GM12875 (cell line): ENCODE measurements around the gene PC.

Experiments
- H3K4me3 ChIP-seq: one replicate; pipeline ENCODE4 v1.5.1; 2011; ENCODE audit warnings: low read depth, low read length, control low read depth
- TF ChIP-seq, protein P1 (sequence below): IDR thresholded peaks from 2 replicates; pipeline ENCODE4 v1.5.1; 2011; ENCODE audit warnings: low read depth, mild to moderate bottlenecking, control low read depth, inconsistent platforms, low read length, moderate library complexity, borderline replicate concordance; ENCODE audit not compliant: insufficient read depth

PC gene

GRCh38 chr11:66844496-66845142, 113.6 kb downstream of the PC start:
- H3K4me3 ChIP-seq: no peak overlapping the region
- TF ChIP-seq, protein P1, sequence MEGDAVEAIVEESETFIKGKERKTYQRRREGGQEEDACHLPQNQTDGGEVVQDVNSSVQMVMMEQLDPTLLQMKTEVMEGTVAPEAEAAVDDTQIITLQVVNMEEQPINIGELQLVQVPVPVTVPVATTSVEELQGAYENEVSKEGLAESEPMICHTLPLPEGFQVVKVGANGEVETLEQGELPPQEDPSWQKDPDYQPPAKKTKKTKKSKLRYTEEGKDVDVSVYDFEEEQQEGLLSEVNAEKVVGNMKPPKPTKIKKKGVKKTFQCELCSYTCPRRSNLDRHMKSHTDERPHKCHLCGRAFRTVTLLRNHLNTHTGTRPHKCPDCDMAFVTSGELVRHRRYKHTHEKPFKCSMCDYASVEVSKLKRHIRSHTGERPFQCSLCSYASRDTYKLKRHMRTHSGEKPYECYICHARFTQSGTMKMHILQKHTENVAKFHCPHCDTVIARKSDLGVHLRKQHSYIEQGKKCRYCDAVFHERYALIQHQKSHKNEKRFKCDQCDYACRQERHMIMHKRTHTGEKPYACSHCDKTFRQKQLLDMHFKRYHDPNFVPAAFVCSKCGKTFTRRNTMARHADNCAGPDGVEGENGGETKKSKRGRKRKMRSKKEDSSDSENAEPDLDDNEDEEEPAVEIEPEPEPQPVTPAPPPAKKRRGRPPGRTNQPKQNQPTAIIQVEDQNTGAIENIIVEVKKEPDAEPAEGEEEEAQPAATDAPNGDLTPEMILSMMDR: no peak

DNA sequence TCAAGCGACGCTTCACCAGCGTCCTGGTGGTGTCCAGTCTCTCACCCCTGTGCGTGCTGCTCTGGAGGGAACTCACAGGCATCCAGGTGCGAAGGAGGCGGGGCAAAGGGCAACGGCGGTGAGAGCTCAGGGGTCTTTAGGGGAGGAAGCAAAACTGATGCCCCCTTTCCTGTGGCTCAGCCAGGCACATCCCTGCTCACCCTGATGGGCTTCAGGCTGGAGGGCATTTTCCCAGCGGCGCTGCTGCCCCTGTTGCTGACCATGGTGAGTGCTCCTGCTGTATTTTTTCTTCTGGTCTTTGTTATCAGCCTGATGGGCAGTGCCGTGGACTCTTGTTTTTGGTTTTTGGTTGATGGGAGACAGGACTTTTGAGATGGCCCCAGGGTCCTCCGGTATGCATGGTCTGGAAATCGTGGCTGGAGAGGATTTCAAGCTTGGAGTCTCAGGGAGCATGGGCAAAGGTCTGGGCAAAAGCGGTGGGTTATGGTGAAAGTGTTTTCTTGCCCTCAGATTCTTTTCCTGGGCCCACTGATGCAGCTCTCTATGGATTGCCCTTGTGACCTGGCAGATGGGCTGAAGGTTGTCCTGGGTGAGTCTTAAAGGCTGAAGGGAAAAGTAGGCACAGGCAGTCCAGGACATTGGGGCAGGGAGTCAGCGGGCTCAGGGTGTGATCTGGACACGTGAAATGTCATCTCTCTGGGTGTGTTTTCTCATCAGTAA, 114.2 kb downstream of the PC start:
- TF ChIP-seq, protein P1: no peak
- H3K4me3 ChIP-seq: peak overlapping the region; percentile 100

- peak within 1 kb of the TSS; percentile 100 for H3K4me3 ChIP-seq
- TF ChIP-seq, protein P1: no peak
Observed at GRCh38 chr11:66842896-66843775, 115.0 kb downstream of the PC start, which contains the start of gene RCE1. RCE1 (plus strand) TSS chr11:66843441; CDS start chr11:66843456, 15 bp downstream.

DNA sequence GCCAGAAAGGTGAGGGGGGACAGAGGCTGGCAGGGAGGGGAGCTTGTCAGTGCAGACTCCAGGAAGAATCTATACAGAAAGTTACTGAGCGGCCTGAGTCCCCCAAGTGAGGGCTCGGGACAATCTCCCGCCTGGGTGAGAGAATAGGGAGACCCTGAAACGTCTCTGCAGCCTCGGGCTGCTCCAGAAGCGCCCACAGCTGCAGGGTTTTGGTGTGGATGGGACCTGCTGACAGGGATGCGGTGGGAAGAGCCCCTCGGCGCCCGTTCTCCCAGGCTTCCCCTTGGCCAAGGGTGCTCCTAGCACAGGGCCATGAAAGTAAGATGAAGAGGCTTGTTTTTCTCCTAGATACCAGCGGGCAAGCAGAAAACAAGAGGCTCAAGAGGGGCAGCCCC, 115.7 kb downstream of the PC start:
- TF ChIP-seq, protein P1: no peak
- H3K4me3 ChIP-seq: peak overlapping the region; percentile 100

DNA sequence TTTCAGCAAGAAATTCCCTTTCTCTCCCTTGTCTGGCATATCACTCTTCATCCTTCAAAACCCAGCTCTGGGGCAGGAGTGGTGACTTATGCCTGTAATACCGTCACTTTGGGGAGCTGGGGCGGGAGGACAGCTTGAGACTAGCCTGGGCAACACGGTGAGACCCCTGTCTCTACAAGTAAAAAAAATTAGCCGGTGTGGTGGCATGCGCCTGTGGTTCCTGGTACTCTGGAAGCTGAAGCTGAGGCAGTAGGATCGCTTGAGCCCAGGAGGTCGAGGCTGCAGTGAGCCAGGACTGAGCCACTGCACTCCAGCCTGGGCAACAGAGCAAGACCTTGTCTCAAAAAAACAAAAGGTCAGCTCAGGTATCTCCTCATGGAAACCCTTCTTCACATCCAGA, 116.3 kb downstream of the PC start:
- TF ChIP-seq, protein P1: no peak
- H3K4me3 ChIP-seq: peak overlapping the region; percentile 100

GRCh38 chr11:66840317-66841091, 117.7 kb downstream of the PC start:
- H3K4me3 ChIP-seq: no peak overlapping the region
- TF ChIP-seq, protein P1: no peak
